ENCODE data around the gene HAPLN3.

DNA sequence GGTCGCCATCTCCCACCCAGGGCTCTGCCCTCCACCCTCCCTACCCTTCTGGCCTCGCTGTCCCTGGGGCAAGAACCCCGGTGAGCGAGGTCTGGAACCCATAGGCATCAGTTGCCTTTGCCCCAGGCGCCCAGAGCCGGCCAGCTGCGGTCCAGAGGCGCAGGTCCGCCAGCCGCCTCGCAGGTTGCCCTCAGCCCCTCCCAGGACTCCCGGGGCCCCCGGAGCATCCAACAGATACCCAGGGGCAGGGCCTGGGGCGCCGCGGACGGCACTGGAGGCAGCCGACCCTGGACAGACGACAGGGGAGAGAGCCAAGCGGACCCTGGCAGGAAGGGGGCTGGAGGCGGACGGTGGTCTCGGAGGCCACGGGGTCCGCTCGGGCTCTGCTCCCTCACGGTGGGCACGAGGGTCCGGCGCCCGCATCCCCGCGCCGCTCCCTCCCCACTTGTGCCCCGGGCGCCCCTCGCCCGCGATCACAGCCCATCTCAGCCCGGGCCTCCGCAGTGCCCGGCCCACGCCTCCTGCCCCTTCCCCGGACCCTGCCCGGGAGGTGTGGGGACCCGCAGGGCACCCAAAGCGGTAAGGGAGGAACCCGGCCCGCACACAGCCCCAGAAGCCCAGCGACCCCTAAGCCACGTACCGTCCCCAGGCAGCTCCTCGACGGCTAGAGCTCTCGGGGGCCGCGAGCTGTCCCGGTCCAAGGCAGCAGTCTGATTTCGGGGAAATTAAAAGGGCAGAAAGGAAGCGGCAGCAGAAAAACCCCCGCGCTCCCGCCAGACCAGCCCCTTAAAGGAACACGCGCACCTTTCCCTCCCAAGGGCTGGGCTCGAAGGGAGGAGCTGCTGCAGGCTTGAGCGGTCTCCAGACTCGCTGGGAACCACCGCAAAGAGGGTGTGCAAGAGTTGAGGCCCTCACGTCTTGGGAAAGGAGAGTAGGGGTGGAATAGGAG is at the start of gene HAPLN3:
- TF ChIP-seq, protein P1, sequence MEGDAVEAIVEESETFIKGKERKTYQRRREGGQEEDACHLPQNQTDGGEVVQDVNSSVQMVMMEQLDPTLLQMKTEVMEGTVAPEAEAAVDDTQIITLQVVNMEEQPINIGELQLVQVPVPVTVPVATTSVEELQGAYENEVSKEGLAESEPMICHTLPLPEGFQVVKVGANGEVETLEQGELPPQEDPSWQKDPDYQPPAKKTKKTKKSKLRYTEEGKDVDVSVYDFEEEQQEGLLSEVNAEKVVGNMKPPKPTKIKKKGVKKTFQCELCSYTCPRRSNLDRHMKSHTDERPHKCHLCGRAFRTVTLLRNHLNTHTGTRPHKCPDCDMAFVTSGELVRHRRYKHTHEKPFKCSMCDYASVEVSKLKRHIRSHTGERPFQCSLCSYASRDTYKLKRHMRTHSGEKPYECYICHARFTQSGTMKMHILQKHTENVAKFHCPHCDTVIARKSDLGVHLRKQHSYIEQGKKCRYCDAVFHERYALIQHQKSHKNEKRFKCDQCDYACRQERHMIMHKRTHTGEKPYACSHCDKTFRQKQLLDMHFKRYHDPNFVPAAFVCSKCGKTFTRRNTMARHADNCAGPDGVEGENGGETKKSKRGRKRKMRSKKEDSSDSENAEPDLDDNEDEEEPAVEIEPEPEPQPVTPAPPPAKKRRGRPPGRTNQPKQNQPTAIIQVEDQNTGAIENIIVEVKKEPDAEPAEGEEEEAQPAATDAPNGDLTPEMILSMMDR (IDR thresholded peaks at IDR 0.05; ENCODE audit: insufficient read depth, low read length) = no peak
- TF ChIP-seq, protein P2, sequence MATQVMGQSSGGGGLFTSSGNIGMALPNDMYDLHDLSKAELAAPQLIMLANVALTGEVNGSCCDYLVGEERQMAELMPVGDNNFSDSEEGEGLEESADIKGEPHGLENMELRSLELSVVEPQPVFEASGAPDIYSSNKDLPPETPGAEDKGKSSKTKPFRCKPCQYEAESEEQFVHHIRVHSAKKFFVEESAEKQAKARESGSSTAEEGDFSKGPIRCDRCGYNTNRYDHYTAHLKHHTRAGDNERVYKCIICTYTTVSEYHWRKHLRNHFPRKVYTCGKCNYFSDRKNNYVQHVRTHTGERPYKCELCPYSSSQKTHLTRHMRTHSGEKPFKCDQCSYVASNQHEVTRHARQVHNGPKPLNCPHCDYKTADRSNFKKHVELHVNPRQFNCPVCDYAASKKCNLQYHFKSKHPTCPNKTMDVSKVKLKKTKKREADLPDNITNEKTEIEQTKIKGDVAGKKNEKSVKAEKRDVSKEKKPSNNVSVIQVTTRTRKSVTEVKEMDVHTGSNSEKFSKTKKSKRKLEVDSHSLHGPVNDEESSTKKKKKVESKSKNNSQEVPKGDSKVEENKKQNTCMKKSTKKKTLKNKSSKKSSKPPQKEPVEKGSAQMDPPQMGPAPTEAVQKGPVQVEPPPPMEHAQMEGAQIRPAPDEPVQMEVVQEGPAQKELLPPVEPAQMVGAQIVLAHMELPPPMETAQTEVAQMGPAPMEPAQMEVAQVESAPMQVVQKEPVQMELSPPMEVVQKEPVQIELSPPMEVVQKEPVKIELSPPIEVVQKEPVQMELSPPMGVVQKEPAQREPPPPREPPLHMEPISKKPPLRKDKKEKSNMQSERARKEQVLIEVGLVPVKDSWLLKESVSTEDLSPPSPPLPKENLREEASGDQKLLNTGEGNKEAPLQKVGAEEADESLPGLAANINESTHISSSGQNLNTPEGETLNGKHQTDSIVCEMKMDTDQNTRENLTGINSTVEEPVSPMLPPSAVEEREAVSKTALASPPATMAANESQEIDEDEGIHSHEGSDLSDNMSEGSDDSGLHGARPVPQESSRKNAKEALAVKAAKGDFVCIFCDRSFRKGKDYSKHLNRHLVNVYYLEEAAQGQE (IDR thresholded peaks at IDR 0.05; ENCODE audit: insufficient replicate concordance, low read depth) = no peak
- no peak for TF ChIP-seq POLR2AphosphoS5 (IDR thresholded peaks at IDR 0.05; ENCODE audit: low read depth)
